Renal cortex interstitium (tissue), 11 donors: ENCODE data around the gene NUP214. TPM values are rescaled to one million over a fixed set of nuclear protein-coding genes. Genes with fewer than 3 reads are reported as not detected.
"Not testable (repeated sequence)": the region's sequence is repeated elsewhere in the genome, so short reads cannot be mapped to it uniquely, and the experiment has no call there.

Source experiments
- DNase-seq, 11 donors: peaks; one replicate each; pipeline ENCODE4 v3.0.0-alpha.2; 2013; ENCODE audit warnings: low read depth in 9 of 11, low spot score in 4 of 11; ENCODE audit errors: extremely low read depth in 1 of 11
- polyA plus RNA-seq, 3 donors: library from polyadenylated mRNA; unstranded; fragments of 120-200 nt; gene quantifications; one replicate each; pipeline ENCODE4 v1.2.1, GENCODE V29; 2013; ENCODE audit not compliant: insufficient read length in 3 of 3

The NUP214 gene
- polyA plus RNA-seq, 3 donors, result 49.3 to 68.7 (median 52.6) TPM

DNA sequence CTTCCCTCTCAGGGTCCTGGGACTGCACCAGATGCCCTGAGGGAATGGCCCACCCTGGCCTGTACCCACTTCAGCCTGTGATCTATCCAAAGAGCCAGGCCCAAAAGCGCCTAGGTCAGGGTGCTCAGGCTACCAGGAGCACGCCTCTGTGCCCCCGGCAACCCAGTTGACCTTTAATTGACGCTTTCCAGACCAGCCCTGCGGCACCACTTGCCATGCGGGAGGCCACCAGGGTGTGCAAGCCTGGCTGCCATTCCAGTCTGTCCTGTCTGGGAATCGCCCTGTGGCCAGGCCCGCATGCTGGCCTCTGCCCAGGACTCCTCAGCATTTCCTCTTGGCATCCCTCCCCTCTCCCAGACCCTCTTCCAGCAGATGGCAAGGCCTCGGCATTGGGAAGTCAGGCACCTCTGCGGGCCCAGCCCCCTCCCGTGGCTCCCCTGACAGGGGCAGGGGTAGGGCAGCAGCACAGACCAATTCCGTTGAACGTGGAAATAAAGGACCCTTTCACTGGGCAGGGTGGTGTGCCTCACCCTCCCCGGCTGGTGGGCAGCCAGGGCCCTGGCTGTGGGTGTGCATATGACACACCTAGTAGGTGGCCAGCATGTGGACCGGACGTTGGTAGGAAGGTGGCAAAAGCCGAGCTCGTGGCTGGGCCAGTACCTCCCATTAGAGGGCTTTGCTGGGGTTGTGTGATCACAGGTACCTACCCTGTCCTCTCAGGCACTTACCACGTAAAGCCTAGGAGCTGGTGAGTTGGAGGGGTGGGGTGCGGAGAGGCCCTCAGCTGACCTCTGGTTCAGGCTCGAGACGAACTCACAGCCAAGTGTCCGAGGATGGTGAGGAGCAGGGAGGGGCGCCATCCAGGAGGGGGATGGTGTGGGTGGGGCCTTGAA, 32.6 kb upstream of the NUP214 start:
- DNase-seq, result no peak

GRCh38 chr9:131094015-131094414, 31.4 kb upstream of the NUP214 start:
- no peak for DNase-seq

DNA sequence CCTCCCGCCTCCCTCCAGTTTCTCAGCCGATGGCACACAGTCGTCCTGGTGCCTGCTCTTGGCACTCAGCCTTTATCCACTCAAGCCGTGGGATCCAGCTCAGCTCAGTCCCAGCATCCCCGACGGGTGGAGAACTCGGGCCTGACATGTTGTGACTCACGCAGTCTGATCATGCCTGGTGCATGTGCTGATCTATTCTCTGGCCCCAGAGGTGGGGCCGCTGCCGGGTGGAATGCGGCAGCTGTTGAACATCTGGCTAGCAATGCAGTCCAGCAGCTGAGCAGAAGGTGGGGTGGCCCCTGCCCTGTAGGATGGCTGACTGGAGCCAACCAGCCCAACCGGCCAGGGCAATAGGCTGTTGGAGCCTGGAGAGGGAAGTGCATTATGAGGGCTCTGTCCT, 30.8 kb upstream of the NUP214 start:
- DNase-seq, result no peak

GRCh38 chr9:131095666-131096268, 29.6 kb upstream of the NUP214 start:
- DNase-seq, result no peak

DNA sequence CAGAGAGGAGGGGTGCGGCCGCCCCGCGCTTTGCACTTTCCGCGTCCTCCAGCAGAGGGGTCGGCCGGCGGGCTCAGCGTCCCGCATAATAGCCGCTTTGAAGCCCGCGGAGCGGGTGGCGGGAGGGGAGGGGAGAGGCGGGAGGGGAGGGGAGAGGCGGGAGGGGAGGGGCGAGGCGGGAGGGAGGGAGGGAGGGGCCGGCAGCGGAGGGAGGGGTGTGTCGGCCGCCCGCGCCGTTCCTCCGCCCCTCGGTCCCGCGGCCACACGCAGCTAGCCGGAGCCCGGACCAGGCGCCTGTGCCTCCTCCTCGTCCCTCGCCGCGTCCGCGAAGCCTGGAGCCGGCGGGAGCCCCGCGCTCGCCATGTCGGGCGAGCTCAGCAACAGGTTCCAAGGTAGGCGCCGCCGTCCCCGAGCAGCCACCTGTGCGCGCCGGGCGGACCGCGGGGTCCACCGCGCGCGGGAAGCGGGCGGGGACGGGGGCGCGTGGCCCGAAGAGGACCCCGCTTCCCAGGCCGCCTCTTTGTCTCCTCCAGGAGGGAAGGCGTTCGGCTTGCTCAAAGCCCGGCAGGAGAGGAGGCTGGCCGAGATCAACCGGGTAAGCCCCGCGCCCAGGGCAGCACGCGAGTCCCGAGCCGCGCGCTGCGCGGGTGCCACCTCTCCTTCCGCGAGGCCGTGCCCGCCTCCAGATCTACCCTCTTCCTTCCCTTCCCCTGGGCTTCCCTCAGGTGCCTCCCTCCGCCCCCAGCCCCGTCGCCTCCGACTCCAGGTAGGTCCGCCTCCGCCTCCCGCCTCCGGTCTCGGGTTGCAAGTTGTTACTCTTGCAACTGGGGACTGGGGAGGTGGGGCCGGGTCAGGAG, 28.9 kb upstream of the NUP214 start, which contains the start of gene AIF1L:
Gene AIF1L (plus strand): TSS at position 263 of the 857 bp plus-strand sequence. CDS start 99 bp downstream, at position 362.
- peak in 8 of 11 donors; percentile 39 to 77 (median 64) for DNase-seq

DNA sequence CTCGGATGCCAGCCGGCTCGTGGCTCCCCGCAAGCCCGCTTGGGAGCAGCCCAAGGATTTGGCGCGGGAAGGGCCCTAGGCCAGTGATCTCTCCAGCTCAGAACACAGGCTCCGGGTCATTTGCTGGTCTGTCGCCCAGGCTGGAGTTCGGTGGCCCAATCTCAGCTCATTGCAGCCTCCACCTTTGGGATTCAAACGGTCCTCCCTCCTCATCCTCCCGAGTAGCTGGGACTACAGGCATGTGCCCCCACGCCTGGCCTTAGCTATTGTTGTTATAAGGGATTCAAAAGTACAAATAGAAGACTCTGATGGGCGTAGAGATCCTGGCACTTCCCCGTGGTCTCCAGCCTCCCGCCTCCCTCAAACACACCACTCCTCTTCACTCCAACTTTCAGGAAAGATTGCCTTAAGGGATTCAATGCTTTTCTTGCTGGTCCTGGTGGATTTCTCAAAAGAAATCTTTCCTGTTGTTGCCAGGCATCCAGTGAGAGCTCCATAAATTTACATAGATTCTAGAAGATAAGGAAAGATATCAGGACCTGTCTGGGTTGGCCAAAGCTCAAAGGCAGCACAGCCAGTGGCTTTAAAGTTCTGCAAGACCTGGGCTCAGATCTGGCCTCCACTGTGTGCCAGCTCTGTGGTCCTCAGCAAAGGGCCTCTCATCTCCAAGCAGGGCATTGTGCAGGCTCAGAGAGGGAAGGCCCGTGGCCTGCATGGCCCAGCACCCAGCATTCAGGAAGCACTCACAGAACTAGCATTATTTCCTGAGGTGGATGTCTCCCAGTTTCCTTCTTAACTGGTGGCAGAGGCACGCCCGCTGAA, 28.0 kb upstream of the NUP214 start:
- no peak for DNase-seq

GRCh38 chr9:131097948-131098278, 27.5 kb upstream of the NUP214 start:
- no peak for DNase-seq

- DNase-seq, result no peak
Measured at GRCh38 chr9:131098391-131099101, 26.8 kb upstream of the NUP214 start.

- DNase-seq, result no peak
Measured at GRCh38 chr9:131099102-131099606, 26.2 kb upstream of the NUP214 start.

DNA sequence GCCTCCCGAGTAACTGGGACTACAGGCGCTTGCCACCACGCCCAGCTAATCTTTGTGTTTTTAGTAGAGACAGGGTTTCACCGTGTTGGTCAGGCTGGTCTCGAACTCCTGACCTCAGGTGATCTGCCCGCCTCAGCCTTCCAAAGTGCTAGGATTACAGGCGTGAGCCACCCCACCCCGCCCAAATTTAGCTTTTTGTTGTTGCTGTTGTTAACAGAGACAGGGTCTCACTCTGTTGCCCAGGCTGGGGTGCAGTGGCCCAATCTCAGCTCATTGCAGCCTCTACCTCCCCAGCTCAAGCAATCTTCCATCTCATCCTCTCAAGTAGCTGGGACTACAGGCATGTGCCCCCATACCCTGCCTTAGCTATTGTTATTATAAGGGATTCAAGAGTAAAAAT, 25.5 kb upstream of the NUP214 start:
- not testable (repeated sequence) for DNase-seq

DNA sequence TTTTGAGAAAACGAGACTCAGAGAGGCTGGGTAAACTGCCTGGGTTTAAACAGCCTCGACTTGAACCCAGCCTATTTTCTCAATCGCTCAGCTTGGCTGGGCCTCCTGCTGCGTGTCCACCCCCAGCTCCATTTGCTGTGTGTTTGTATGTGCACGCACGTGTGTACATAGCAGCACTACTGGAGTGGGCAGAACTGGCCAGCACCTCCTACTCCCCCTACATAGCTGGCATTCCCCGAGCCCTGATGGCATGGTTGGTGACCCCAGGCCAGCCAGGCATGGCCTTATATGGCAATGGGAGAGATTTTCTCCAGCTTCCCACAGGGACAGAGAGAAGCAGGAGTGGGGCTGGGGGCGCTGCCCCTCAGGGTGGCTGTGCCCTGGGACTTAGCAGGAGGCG, 24.9 kb upstream of the NUP214 start:
- peak in 8 of 11 donors; percentile 49 to 89 (median 74) for DNase-seq

DNA sequence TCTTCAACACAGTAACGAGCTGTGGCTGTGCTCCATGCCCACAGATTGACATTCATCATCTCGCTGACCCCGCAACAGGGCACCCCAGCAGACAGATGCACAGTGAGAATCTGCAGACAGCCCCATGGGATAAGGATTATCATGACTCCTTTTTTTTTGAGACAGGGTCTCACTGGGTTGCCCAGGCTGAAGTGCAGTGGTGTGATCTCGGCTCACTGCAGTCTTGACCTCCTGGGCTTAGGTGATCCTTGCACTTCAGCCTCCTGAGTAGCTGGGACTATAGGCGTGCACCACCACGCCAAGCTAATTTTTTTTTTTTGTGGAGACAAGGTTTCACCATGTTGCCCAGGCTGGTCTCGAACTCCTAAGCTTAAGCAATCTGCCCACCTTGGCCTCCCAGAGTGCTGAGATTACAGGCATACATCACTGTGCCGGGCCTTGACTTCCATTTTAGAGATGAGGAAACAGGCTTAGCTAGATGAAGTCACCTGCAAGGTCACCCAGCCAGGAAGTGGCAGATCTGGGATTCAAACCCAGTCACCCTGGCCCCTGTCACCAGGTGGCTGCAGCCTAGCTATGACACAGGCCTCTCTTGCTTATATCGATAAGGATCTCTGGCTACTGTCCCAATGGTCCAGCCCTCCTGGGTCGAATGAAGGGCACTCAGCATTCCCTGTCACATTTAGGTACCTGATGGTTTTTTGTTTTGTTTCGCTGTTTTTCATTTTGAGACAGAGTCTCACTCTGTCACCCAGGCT, 24.0 kb upstream of the NUP214 start:
- DNase-seq, result no peak

GRCh38 chr9:131103024-131103423, 22.4 kb upstream of the NUP214 start:
- no peak for DNase-seq

GRCh38 chr9:131103535-131103934, 21.9 kb upstream of the NUP214 start:
- no peak for DNase-seq

DNA sequence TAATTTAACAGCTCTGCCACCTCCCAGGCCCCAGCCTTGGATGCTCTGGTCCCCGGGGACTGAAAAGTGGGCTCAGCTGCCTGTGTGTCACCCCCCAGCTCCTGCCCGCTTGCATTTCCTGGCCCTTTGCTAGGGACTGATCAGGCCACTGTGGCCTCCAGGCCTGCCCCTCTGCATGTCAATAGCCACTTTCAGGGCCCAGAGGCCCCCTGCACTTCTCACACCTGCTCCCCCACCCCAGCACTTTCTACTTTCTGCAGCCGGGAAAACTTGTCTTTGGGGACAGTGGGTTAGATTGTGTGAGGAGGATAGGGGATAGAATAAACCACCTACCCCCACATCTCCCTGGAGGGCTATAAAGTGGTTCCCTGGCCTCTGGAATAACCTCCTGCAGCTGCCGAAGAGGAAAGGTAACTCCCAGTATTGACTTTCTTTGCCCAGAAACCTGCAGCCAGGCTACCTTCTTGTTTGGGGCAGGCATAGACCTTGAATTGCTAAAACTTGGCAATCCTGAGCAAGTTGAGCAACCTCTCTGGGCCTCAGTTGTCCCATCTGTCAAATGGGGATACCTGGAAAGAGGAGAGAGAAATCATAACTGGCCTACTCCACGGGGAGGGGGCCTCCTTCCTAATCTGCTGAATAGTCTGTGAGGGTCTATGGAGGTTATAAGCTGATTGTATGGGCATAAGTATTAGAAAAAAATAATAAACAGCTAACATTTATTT, 21.2 kb upstream of the NUP214 start:
- no peak for DNase-seq

DNA sequence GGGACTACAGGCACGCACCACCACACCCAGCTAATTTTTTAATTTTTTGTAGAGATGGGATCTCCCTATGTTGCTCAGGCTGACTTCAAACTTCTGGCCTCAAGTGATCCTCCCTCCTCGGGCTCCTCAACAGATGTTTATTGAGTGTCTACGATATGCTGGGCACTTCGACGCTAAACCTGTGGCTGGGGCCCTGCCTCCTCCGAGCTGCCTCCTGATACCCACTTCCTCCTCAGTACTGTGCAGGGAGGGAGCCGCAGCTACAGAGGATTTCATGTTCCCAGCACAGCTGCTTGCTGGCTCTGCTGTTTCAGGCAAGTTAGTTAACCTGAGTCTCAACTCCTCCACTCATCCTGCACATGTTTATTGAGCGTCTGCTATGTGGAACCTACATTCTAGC, 19.4 kb upstream of the NUP214 start:
- no peak for DNase-seq

DNA sequence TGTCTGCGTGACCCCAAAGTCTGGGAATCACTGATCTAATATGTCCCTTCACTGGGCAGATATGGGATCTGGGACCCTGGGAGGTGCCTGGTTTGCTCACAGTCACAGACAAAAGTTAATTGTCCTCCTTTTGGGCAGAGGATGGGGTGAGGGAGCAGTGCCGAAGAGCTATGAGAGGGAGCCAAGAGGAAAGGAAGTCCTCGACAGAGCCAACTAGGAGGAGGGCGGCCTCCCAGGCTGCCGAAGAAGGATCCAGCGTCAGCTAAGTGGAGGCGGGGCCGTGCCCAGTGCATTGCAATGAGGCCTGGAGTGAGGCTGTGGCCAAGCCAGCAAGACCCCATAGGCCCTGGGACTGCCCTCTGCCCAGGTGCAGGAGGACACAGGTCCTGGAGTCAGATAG, 17.6 kb upstream of the NUP214 start:
- DNase-seq, result no peak
